GM21529 (cell line): Measurements from ENCODE around the gene TFB1M.

ENCODE experiments used
- ATAC-seq: cut with Tn5 transposase; IDR thresholded peaks from one replicate; pipeline ENCODE4 v1.9.1; 2021; ENCODE audit not compliant: unreplicated experiment

The TFB1M gene

DNA sequence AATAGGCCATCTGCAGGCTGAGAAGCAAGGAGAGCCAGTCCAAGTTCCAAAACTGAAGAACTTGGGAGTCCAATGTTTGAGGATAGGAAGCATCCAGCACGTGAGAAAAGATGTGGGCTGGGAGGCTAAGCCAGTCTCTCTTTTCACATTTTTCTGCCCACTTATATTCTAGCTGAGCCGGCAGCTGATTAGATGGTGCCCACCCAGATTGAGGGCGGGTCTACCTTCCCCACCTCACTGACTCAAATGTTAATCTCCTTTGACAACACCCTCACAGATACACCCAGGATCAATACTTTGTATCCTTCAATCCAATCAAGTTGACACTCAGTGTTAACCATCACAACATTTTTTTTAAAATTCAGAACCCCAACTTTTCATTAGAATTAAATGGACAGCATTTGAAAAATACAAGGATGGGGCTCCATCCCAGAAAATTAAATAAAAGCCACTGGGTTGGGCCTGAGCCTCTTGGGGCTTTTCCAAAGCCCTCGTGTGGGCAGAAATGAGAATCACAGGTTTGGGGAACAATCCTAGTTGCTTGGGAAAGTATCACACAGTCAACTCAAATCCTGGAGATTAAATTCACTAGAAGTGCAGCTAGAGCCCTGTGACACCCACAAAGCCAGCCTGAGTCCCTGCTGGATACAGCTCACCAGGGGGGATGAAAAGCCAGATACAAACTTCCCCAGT lies 48.3 kb downstream of the TFB1M start:
- no peak for ATAC-seq

DNA sequence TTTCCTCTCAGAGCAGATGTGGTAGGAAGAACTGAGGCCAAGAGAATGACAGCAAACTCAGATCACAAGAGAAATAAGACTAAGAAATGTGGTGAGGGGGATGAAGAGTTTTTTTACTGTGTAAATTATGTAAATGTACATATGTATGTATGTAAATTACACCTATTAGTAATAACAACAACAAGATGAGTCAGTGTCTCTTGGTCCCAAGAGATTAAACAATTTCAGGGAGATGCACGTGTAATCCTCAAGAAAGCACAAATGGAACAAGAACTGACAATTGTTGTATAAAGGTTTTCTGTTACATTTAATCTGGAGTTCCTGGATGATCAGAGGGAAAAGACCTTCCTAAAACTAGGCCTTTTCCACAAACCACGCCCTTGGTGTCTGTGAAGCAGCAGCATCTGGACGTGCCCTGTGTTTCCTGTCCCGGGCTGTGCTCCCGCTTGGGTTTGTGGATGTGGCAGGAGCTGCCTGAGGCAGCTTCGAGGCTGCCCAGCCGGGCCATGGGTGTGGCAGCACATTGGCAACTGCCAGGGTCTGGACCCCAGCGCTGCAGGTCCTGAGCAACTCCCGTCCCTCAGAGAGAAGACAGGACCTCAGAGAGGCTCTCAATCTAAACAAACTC lies 49.5 kb downstream of the TFB1M start:
- ATAC-seq, result no peak

DNA sequence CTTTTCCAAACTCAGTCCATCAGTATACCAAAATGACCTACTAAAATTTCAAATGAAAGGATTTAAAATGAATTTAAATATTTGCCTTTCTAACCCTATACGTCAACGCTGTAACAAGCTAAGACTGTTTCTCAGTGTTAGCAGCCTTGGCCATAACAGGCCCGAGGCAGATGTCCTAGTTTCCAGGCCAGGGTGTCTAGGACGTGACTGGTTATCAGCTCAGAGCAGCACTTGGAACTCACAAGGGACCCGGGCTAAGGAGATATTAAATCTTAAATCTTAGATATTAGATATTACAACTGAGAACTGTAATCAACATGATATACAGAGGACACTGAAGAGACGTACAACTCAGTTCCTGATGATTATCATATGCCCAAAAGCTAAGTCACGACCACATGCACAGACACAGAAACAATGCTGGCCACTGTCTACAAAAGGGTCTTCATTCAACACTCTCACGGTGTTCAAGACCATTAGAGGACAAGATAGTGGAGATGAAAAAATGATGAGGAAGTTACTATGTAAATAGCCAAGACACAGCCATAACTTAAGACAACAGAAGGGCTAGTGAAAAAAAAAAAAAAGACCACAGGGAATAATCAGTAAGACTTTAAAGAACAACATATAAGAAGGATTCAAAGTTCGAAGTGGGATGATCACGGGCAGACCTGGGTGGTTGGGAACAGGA lies 50.8 kb downstream of the TFB1M start, which contains the start of gene CLDN20:
TSS of gene CLDN20 (plus strand) at position 641 of the 691 bp plus-strand sequence. CDS start 11,707 bp downstream, outside the sequence.
- ATAC-seq, result no peak

DNA sequence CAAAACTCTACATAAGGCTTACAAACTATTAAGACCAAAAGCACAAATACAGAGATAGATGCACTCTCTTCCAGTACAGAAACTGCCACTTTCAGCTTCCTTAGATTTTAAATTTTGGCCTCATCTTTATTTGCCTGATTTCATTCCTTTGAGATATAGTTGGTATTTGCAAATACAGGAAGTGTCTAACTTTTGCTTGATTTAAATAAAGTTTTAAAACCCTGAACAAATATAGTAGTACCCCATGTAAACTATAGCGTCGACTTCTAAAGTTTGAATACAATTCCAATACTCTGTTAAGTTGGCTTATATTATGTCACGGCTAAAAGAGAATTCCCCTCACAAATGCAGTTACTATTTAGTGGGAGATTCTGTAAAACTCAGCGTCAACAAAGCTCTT lies 51.6 kb downstream of the TFB1M start:
- ATAC-seq, result no peak

DNA sequence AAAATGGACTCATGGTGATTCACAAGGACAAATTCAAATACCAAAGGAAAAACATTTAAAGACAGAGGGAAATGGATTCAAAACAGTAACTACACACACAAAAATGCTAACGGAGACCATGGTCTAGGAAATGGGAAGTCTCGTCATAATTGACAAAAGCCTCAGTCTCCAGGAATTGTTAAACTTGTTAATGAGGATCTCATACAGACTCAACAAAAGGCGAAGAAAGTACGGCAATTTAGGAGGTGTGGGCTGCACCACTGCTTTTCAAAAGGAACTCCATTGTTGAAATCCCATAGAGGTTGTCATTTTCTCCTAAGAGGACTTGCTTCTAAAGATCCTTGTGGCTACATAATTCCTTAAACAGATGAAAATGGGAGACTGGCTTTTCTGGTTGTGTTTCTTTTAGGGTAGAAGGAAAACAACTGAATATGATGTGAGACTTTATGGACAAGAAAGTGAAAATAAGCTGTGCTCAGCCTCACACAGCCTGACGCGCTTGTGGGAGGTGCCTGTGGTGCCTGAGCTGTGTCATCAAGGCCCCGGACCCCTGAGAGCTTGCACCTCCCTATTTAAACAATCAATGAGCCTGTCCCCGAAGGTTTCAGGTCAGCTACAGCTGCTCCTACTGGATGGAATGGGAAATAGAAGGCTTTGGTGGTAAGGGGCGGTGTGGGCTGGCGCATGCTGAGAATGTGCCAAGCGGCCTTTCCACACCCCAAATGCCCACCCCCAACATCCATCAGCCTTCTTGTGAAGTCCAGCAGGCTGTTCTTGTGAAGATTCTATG lies 53.0 kb downstream of the TFB1M start:
- no peak for ATAC-seq

DNA sequence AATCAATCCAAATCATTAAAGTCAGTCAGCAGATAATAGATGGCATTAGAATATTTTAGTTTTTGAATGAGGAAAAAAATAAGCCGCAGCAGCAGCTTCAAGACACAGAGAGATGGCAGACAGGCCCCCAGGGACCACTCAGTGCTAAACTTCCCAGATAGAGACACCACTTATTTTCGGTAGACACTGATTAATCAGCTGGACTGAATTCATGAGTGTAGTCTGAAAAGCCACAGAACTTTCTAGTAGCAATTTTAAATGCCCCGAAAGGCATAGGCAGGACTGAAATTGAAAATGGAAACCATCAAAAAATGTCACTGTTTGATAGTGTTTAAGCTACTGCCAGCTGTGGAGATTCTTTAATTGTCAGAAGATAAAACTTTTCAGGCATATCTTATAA lies 53.6 kb downstream of the TFB1M start:
- peak; percentile 60 for ATAC-seq

DNA sequence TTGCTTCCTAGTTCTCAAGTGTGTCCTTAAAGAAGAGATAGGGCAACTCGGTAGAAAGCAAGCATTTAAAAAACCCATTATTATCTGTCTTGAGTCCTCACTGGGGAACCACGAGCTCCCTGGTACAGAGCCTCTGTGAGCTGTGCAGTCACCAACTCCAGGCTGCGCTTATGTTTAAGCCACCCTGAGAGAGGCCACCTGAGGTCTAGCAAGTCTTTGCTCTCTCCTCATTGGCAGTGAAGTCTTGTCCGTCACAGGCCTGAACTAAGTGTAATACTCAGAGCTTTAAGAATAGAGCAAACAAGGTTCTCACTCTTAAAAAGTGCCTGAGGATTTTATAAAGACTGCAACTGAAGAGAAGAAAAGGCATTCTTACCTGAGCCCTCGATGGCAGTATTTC lies 54.4 kb downstream of the TFB1M start:
- no peak for ATAC-seq

DNA sequence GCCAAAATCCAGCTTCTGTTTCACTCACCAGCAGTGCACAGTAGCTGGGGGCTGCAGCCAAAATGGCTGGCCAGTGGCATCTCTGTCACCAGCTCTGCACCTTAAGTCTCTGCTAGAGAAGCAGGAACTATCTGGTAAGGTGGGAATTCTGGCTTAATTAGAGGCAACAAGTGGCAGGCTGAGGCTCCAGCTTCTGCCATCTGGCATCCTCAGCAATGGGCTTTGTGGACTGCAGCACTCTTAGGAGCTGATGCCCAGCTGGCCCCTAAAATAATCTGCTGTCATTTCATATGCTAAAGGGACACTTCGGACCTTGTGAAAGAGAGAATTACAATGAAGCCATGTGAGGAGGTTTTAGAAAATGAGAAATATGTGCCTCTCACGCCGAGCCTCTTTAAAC lies 55.1 kb downstream of the TFB1M start:
- ATAC-seq, result no peak

DNA sequence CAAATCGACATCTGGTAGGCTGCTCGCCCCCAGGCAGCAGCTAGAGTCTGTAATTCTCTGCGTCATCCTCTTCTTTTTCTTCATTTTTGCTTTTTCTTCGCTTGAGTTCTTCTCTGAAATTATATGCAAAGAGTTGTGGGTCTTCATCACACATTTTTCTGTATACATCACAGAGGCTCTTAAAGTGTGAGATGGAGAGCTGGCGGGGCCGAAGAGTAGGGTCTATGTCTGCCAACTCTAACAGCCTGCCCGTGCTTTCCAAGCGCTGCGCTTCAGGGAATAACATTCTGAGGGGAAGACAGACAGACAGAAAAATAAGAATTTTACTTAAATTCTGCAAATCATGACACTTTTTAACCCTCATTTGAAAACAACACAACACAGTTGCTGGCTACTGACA lies 56.5 kb downstream of the TFB1M start:
- ATAC-seq, result no peak

DNA sequence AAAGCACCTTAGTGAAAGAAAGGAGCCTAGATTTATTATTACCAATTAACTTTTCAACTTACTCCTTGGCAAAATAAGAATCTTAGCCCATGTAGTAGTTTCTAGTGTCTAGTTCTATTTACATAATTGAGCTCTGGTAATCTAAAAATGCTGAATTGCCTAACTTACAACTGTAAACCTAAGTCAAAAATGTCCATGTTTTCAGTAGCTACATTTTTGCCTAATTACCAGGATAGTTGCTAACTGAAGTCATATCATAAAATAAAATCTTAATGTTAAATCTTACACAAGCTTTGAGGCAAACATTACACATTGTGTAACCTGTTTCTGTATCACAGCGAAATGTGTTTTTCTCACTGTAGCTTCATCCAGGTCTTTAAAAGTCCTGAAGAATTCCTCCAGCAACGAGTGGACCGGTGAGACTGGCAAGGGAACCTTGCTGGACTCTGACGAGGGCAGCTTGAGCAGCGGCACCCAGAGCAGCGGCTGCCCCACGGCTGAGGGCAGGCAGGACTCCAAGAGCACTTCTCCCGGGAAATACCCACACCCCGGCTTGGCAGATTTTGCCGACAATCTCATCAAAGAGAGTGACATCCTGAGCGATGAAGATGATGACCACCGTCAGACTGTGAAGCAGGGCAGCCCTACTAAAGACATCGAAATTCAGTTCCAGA lies 58.0 kb downstream of the TFB1M start:
- no peak for ATAC-seq

DNA sequence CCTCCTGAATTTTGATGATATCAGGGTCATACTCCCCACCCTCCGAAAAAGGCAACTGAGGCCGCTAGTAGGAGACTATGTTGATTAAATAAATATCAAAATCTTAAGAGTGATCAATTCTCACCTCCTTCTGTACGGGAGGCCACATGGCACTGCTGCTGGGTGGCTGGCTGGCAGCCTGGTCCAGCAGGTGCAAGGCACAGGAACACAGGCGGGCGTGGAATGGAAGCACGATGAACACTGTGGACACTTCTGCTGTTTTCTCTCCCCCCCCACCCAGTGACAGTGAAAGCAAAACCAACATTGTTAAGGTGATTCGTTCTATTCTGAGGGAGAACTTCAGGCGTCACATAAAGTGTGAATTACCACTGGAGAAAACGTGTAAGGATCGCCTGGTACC lies 60.1 kb downstream of the TFB1M start:
- no peak for ATAC-seq

DNA sequence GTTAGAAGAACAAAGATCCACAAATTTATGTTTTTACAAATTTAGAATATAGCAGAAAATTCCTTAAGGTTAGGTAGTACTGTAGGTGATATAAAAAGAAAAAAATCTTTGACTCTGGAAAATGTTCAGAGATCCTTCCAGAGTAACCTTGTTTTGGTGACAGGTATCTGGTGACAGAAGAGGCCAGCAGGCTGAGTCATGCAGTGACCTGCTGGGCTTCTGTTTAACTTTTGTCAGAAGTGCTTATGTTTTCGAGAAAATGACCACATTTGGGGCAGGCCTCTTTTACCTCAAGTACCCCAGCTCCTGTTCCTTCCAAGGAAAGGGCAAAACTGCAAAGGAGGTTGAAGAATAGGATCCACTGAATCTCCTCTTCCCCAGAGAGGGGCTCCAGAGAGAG lies 60.9 kb downstream of the TFB1M start:
- ATAC-seq, result no peak

DNA sequence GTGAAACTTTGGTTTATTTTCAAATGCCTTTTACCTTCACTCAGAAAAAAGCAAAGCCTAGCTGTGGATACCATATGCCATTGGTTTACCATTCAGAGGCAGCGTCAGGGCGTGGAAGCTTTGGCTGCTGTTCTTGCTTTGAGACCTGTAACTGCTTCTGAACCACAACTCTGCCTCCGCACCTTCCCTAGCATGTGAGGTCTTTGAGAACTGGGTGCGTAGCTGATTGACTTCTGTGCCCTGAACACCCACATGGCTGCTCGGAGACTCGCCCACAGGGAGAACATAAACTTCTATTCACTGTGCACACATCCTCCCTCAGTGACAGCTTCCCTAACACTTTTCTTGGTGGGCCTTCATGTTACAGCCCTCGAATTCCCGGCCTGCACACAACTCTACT lies 61.7 kb downstream of the TFB1M start:
- no peak for ATAC-seq

DNA sequence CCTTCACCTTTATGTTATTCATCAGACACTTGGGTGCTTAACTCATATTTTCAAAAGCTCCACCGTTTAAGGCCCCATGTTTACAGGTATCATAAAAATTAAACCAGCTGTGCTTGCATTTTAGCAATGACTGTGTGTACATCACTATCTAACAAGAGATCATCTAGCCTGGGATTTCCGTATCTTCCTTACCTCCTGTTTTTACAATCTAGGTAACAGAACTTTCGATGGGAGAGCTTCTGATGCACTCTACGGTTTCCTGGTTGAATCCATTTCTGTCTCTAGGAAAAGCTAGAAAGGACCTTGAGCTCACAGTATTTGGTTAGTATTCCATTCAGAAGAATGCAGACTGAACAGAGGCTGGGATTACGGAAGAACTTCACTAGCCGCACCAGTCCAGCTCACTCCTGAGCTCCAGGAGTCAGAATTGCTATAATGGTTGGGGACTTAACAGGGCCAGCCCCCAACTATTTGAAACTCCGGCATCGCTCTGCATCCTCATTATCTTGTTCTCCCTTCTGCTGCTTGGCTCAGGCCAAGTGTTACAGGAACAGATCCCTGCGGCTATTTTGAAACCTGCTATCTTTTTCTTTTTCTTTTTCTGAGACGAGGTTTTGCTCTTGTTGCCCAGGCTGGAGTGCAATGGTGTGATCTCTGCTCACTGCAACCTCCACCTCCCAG lies 63.4 kb downstream of the TFB1M start:
- ATAC-seq, result no peak

DNA sequence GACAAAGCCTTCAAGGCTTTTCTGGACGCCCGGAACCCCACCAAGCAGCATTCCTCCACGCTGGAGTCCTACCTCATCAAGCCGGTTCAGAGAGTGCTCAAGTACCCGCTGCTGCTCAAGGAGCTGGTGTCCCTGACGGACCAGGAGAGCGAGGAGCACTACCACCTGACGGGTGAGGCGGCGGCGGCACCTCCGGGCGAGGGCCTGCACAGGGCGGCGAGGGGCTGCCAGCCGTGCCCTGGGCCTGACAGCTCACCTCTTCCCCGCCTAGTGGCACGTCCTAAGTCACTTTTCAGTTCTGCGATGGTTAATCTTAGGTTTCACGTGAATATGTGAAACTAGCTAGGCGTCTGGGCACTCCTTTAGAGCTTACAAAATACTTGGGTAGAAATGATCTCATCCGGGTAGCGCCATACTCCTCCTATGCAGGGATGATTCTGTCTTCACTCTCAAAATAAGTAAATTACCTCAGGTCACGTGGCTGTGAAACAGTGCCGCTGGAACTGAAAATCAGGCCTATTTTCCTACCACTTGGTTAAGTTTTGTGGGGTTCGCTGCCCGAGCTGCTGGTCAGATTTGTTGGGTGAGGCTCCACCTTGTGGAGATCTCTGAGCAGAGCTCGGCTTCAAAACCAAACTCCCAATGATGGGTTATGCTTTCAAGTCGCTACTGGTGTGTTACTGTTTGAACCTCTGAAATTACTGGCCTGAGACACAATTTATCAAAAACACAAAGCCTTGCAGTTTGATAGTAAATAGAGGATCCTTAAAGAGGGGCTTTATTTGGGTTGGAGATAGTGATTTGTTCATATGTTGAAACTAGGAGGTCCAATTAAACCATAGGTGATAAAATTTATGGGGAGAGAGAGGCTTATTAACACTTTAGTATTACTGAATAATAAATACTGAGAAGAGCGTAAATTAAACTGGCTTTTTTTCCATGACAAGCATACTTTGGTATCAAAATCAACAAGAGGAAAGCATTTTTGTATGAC lies 66.0 kb downstream of the TFB1M start:
- ATAC-seq, result peak; percentile 74

DNA sequence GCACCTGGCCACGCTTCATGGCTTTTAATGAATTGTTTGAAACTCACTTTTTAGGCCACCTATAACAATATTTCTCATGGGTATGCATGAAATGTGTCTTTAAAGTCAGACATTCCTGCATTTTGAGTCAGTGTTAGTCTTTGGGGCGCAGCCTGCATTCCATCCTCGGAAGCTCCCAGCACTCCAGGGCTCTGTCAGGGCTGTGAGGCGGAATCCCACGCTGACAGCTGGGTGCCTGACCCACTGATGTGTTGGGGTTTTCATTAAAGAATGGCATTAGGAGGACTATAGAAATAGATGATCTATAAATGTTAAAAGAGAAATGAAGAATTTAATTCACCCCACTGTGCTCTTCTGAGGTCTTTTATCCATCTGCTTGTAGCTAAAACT lies 66.7 kb downstream of the TFB1M start:
- no peak for ATAC-seq

DNA sequence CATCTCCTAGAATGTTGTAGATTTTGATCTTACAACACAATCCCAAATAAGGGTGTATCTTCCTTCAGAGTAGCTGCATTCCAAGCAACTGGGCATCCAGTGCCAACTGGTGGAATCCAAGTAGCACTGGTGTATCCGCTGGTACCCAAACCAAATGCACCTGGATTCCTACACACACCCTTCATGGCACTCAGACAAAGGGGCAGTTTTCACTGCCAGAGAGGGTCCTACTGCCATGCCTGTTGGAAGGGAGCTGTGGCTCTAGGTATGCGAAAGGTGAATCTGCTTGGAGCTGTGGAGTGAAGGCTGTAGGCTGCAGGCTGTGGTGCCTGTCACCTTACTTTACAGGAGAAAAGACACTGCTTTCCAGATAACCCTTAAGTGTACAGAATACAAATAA lies 67.5 kb downstream of the TFB1M start:
- ATAC-seq, result no peak

DNA sequence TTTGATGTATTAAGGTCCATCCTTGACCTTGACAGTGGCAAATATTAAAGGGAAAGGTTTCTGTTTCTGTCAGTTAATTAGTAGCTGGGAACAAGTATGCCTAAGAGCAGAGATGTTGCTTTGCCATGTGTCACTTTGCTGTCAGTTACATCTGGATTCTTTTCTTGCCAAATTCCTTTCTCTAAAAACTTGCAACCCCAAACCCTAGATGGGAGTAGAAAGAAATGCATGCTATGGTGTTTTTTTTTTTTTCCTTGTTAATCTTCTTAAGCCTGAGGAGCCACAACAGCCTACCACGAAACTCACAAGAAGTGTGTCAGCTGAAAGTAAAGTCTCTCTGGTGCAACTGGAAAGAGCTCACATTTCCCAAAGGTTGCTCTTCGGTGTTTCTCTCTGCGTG lies 68.5 kb downstream of the TFB1M start:
- ATAC-seq, result no peak

DNA sequence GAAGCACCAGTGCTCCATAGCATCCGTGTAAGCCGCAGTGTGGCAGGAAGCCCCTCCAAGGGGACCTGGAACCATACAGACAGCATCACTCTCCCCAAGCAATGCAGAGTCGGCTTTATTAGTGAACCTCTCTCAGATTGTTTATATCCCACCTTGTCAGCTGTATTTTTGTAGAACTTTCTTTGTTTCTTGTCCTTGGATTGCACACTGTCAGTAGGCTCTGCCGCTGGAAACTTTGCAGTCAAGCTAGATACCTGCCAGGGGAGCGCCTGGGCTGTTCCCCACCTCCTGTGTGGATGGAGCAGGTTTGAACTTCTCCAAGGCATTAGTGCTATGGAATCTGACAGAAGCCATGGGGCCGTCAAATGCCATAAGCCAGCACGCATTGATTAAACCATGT lies 69.1 kb downstream of the TFB1M start:
- no peak for ATAC-seq
